Activated CD4-positive, alpha-beta T cell treated with anti-CD3 and anti-CD28 coated beads, Interleukin-2, amount 50 U/mL, for 4 hours (primary cell): Measurements from ENCODE around the gene SLC35G6.
A peak's percentile ranks its signal among the peaks of the same experiment; 100 is the strongest.

Experiments used
- DNase-seq, 2 experiments: peaks; one replicate each; pipeline ENCODE4 v3.0.0-alpha.2; 2020

SLC35G6 gene

DNA sequence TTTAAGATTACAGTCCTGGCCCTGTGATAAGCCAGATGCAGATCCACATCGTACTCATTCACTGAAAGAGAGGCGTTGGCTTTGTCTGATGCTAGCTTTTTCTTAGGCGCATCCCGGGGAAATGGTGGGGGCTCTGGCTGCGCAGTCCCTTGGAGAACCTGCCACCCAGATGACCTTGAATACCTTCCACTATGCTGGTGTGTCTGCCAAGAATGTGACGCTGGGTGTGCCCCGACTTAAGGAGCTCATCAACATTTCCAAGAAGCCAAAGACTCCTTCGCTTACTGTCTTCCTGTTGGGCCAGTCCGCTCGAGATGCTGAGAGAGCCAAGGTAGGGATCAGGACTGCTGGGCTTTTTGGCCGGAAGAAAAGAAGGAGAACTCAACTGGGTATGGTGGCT, 26.9 kb downstream of the SLC35G6 start:
- no peak for DNase-seq

DNA sequence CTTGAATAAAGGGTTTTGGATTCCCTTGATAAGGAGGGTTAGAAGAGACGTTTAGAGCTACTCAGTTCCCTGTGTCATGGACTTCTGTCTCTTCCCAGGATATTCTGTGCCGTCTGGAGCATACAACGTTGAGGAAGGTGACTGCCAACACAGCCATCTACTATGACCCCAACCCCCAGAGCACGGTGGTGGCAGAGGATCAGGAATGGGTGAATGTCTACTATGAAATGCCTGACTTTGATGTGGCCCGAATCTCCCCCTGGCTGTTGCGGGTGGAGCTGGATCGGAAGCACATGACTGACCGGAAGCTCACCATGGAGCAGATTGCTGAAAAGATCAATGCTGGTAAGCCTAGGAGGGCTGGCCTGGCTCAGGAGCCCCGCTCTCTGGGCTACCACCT, 27.6 kb downstream of the SLC35G6 start:
- DNase-seq = no peak

DNA sequence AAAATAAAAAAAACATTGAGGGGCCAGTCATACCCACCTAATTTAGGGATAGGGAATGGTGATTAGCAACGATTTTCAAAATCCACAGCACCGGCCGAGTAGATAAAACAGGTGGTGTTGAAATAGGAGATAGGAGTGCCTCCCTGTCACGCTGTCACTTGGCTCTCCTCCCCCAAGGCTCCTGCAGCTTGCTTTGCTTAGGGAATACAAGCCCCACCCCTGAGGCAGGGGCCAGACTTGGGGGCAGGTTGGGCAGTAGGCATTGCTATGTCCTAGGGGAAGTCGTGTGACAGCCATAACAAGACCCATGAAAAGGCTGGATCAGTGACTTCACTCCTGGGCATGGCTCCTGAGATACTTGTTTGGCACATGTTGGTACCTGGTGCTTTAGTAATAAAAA, 28.7 kb downstream of the SLC35G6 start:
- no peak for DNase-seq

GRCh38 chr17:7511108-7511507, 29.9 kb downstream of the SLC35G6 start:
- DNase-seq = no peak

GRCh38 chr17:7512105-7512504, 30.9 kb downstream of the SLC35G6 start:
- DNase-seq = no peak

DNA sequence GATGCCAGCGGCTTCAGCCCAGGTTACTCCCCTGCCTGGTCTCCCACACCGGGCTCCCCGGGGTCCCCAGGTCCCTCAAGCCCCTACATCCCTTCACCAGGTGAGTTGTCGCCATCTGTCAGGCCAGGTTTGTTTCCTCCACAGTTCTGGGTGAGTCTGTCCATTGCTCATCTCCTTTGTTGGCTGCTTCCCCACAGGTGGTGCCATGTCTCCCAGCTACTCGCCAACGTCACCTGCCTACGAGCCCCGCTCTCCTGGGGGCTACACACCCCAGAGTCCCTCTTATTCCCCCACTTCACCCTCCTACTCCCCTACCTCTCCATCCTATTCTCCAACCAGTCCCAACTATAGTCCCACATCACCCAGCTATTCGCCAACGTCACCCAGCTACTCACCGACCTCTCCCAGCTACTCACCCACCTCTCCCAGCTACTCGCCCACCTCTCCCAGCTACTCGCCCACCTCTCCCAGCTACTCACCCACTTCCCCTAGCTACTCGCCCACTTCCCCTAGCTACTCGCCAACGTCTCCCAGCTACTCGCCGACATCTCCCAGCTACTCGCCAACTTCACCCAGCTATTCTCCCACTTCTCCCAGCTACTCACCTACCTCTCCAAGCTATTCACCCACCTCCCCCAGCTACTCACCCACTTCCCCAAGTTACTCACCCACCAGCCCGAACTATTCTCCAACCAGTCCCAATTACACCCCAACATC, 31.7 kb downstream of the SLC35G6 start:
- DNase-seq = no peak

DNA sequence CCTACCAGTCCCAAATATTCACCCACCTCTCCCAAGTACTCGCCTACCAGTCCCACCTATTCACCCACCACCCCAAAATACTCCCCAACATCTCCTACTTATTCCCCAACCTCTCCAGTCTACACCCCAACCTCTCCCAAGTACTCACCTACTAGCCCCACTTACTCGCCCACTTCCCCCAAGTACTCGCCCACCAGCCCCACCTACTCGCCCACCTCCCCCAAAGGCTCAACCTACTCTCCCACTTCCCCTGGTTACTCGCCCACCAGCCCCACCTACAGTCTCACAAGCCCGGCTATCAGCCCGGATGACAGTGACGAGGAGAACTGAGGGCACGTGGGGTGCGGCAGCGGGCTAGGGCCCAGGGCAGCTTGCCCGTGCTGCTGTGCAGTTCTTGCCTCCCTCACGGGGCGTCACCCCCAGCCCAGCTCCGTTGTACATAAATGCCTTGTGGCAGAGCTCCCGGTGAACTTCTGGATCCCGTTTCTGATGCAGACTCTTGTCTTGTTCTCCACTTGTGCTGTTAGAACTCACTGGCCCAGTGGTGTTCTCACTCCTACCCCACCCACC, 32.7 kb downstream of the SLC35G6 start:
- DNase-seq = no peak

DNA sequence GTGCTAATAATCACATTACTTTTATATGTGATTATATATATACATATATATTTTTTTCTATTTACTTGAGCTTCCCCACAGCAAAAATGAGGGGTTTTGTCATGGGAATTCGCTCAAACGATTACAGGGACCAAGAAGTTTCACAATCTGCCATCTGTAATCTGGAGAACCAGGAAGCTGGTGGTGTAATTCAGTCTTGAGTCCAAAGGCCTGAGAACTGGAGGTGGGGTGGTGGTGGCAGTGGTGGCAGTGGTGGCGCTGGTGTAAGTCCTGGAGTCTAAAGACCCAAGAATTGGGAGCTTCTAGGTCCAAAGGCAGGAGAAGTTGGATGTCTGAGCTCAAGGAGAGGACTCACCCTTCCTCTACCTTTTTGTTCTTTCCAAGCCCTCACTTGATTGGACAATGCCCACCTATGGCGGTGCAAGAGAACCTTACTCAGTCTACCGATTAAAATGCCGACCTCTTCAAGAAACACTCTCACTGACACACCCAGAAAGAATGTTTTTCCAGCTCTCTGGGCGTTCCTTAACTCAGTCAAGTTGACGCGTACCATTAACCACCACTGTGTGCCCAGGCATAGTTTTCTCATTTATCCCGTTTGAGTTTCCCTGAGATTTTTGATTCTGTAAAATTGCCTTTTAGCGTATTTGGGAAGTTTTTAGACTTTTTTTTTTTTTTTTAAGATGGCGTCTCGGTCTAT, 34.8 kb downstream of the SLC35G6 start:
- no peak for DNase-seq

DNA sequence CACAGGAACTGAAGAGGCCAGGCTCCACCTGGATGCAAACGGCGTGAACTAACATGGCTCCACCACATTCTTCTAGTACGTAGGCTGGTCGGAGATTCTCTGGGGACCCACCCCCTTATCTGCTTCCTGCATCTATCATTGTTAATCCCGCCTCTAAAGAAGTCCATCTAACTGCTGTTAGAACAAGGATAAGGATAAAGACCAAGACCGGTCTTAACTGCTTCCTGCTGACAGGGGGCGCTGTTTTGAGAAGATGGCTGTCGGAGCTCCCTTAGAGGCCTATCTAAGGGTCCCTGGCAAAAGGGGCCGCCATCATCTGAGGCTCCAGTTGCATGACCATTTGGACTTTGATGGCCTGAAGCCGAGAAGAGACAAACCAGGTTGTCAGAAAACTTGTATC, 41.8 kb downstream of the SLC35G6 start:
- DNase-seq = peak; percentile 47 to 48

- DNase-seq = no peak
Measured at GRCh38 chr17:7528842-7529241, 47.6 kb downstream of the SLC35G6 start.

- no peak for DNase-seq
Measured at GRCh38 chr17:7530023-7530900, 49.0 kb downstream of the SLC35G6 start.
